Neural progenitor cell (in vitro differentiated cells): Measurements from ENCODE around the gene KCNJ14.

ENCODE experiments used
- CTCF ChIP-seq: fragments of 200-600 bp; sonication (generic); IDR thresholded peaks from 2 replicates; pipeline ENCODE4 v1.5.1; 2017; ENCODE audit warnings: antibody characterized with exemption, mild to moderate bottlenecking
- EZH2 ChIP-seq: fragments of 200-600 bp; sonication (generic); IDR thresholded peaks from 2 replicates; pipeline ENCODE4 v1.6.1; 2017; ENCODE audit warnings: antibody characterized with exemption, mild to moderate bottlenecking, moderate library complexity

DNA sequence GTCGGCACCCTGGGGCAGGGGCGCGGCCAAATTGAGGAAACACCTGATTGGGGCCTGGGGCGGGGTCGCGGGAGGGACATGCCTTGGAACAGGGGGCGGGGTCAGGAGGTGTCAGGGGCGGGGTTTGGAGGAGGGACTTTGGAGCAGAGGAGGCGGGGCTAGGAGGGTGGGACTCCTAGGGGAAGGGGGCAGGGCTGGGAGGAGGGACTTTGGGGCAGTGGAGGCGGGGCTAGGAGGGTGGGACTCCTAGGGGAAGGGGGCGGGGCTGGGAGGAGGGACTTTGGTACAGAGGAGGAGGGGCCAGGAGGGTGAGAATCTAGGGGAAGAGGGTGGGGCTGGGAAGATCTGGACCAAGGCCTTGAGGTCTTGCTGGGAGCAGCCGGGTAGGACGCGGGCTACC, 40.0 kb upstream of the KCNJ14 start:
- no peak for TF ChIP-seq EZH2
- TF ChIP-seq CTCF, result no peak
